Thyroid gland (tissue), 4 donors: Measurements from ENCODE around the gene CLP1. TPM values are rescaled to one million over a fixed set of nuclear protein-coding genes. Genes with fewer than 3 reads are reported as not detected.

Experiments used
- DNase-seq, 2 donors: peaks; one replicate each; pipeline ENCODE4 v3.0.0-alpha.2; 2019
- H3K27ac ChIP-seq, 3 donors: fragments of 200-600 bp; sonication (generic); 1 replicate in 2 of 3; 2 replicates in 1 of 3; pipeline ENCODE4 v1.5.1; 2016 to 2019; ENCODE audit warnings: mild to moderate bottlenecking in 1 of 3, moderate library complexity in 1 of 3
- H3K27me3 ChIP-seq: fragments of 200-600 bp; sonication (generic); one replicate; pipeline ENCODE4 v1.5.1; 2019
- H3K36me3 ChIP-seq, 2 donors: fragments of 200-600 bp; sonication (generic); one replicate each; pipeline ENCODE4 v1.5.1; 2016 to 2019
- H3K4me1 ChIP-seq, 2 donors: fragments of 200-600 bp; sonication (generic); one replicate each; pipeline ENCODE4 v1.5.1; 2017 to 2019
- H3K4me3 ChIP-seq, 3 donors: fragments of 200-600 bp; sonication (generic); replicated peaks in 1 of 3; 1 replicate in 2 of 3; 2 replicates in 1 of 3; pipeline ENCODE4 v1.5.1; 2016; ENCODE audit warnings: mild to moderate bottlenecking in 1 of 3
- H3K9me3 ChIP-seq: fragments of 200-600 bp; sonication (generic); one replicate; pipeline ENCODE4 v1.5.1; 2017
- CTCF ChIP-seq, 6 experiments: fragments of 200-600 bp in 3 of 6; fragments of 450-650 bp in 3 of 6; sonication (generic) in 3 of 6; IDR thresholded peaks; one replicate each; pipeline ENCODE4 v1.5.1; 2016 to 2019; ENCODE audit warnings: antibody characterized with exemption in 6 of 6, mild to moderate bottlenecking in 2 of 6, inconsistent platforms in 1 of 6, moderate library complexity in 1 of 6
- POLR2A ChIP-seq, 2 donors: fragments of 450-650 bp; IDR thresholded peaks; one replicate each; pipeline ENCODE4 v1.6.1; 2017; ENCODE audit warnings: antibody characterized with exemption in 2 of 2, mild to moderate bottlenecking in 2 of 2, moderate library complexity in 1 of 2
- WGBS, 2 donors: methylation state at CpG; one replicate each; pipeline ENCODE4 v1.1.5; 2017; 5-methylcytosine and 5-hydroxymethylcytosine counted together
- intact Hi-C: fragments of 100-400 bp; cut with DNase I; formaldehyde crosslinking; loops from one replicate; pipeline ENCODE4 v1.15.1; 2023
- total RNA-seq, 4 donors: library from RNA; depleted of rRNA; stranded (reverse); fragments of >200 nt; gene quantifications; one replicate each; pipeline ENCODE4 v1.2.3, GENCODE V29; 2016

Gene CLP1
- total RNA-seq, 4 donors from 2014 or later = 10.7 to 15.9 (median 14.1) TPM

GRCh38 chr11:57639321-57640067 lies 18.1 kb upstream of the CLP1 start:
- H3K4me3 ChIP-seq = peak overlapping the region; percentile 65 to 88 (median 70)
- 3 to 24% methylated on average over 5 to 14 of the region's 15 CpGs for WGBS, 2 donors
- intact Hi-C loops = loop anchor here (5.0 to 10.0 kb wide), 2 partner anchors 72 to 295 kb away; partner anchors contain the start of gene UBE2L6

GRCh38 chr11:57640068-57640800 lies 17.3 kb upstream of the CLP1 start:
- H3K27ac ChIP-seq = peak overlapping the region in 2 of 3 donors; percentile 71 to 73
- intact Hi-C loops = loop anchor here (10.0 kb wide), 1 partner anchor 295 kb away; no protein-coding TSS in a partner anchor
- no peaks in the 10 kb centered on the region for H3K27me3 ChIP-seq
- no peaks in the 10 kb centered on the region for H3K9me3 ChIP-seq
- no peak overlapping the region for H3K4me3 ChIP-seq
- TF ChIP-seq POLR2A (IDR thresholded peaks at IDR 0.05) (no peak), CTCF (IDR thresholded peaks at IDR 0.05) (no peak)
- no peak for DNase-seq
- no peaks in the 10 kb centered on the region for H3K36me3 ChIP-seq
- 47 to 60% methylated on average over 6 to 8 of the region's 9 CpGs for WGBS, 2 donors
- peaks cover 58 to 71% of the 10 kb centered on the region in 2 donors for H3K4me1 ChIP-seq

More at GRCh38 chr11:57639321-57640067, 18.1 kb upstream of the CLP1 start:
- Histone ChIP-seq H3K27me3 (no peaks in the 10 kb centered on the region), H3K36me3 (no peaks in the 10 kb centered on the region), H3K9me3 (no peaks in the 10 kb centered on the region), H3K4me1 (peaks cover 50 to 63% of the 10 kb centered on the region in 2 donors), H3K27ac (peak overlapping the region in 2 of 3 donors; percentile 71 to 73)
- TF ChIP-seq CTCF (IDR thresholded peaks at IDR 0.05) = no peak
- TF ChIP-seq POLR2A (IDR thresholded peaks at IDR 0.05) = no peak
- DNase-seq = peak; percentile 50 to 52

GRCh38 chr11:57641011-57641807 lies 16.4 kb upstream of the CLP1 start:
- DNase-seq = peak; percentile 68 to 74
- 47 to 51% methylated on average over 7 of the region's 7 CpGs for WGBS, 2 donors
- H3K4me1 ChIP-seq = peaks cover 68 to 81% of the 10 kb centered on the region in 2 donors
- no peaks in the 10 kb centered on the region for H3K27me3 ChIP-seq
- TF ChIP-seq CTCF (IDR thresholded peaks at IDR 0.05) (peak in 4 of 6 experiments; percentile 41 to 51 (median 48)), POLR2A (IDR thresholded peaks at IDR 0.05) (no peak)
- intact Hi-C loops = loop anchor here (10.0 kb wide), 1 partner anchor 296 kb away; no protein-coding TSS in a partner anchor
- H3K4me3 ChIP-seq = no peak overlapping the region
- H3K36me3 ChIP-seq = no peaks in the 10 kb centered on the region
- H3K9me3 ChIP-seq = no peaks in the 10 kb centered on the region
- peak overlapping the region; percentile 67 to 73 (median 71) for H3K27ac ChIP-seq

GRCh38 chr11:57643802-57644201 lies 13.8 kb upstream of the CLP1 start:
- Histone ChIP-seq H3K4me1 (peaks cover 79 to 100% of the 10 kb centered on the region in 2 donors), H3K4me3 (no peak overlapping the region), H3K27ac (no peak overlapping the region), H3K27me3 (peaks cover 3% of the 10 kb centered on the region), H3K36me3 (no peaks in the 10 kb centered on the region), H3K9me3 (no peaks in the 10 kb centered on the region)
- 79 to 83% methylated on average over 3 of the region's 3 CpGs for WGBS, 2 donors
- TF ChIP-seq POLR2A (IDR thresholded peaks at IDR 0.05) (no peak), CTCF (IDR thresholded peaks at IDR 0.05) (no peak)
- intact Hi-C loops = loop anchor here (10.0 kb wide), 1 partner anchor 299 kb away; no protein-coding TSS in a partner anchor
- no peak for DNase-seq
